Esophagus squamous epithelium (tissue), 4 donors: ENCODE results near the gene HIF1AN.

Experiments used
- POLR2A ChIP-seq, 4 donors: fragments of 450-650 bp; IDR thresholded peaks; one replicate each; pipeline ENCODE4 v1.6.1; 2017; ENCODE audit warnings: antibody characterized with exemption in 4 of 4, mild to moderate bottlenecking in 4 of 4, moderate library complexity in 3 of 4
- TF ChIP-seq, protein P1 (sequence below), 6 experiments: fragments of 450-650 bp in 4 of 6; fragments of 200-600 bp in 2 of 6; sonication (generic) in 2 of 6; IDR thresholded peaks; one replicate each; pipeline ENCODE4 v1.5.1; 2016 to 2019; ENCODE audit warnings: antibody characterized with exemption in 6 of 6, mild to moderate bottlenecking in 4 of 6, moderate library complexity in 4 of 6

DNA sequence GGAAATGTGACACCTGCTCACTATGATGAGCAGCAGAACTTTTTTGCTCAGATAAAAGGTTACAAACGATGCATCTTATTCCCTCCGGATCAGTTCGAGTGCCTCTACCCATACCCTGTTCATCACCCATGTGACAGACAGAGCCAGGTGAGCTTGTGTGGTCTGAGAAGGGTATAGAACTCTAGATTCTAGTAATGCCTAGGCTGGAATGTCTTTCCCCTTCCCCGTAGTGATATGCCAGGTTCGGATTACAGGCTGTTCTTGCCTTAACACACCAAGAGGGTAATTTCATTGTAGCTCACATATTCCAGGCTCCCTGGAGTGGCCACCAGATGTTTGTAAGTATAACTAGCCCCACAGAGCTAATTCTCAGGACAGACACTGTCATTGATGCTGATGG, 9.2 kb downstream of the HIF1AN start:
- TF ChIP-seq, protein P1, sequence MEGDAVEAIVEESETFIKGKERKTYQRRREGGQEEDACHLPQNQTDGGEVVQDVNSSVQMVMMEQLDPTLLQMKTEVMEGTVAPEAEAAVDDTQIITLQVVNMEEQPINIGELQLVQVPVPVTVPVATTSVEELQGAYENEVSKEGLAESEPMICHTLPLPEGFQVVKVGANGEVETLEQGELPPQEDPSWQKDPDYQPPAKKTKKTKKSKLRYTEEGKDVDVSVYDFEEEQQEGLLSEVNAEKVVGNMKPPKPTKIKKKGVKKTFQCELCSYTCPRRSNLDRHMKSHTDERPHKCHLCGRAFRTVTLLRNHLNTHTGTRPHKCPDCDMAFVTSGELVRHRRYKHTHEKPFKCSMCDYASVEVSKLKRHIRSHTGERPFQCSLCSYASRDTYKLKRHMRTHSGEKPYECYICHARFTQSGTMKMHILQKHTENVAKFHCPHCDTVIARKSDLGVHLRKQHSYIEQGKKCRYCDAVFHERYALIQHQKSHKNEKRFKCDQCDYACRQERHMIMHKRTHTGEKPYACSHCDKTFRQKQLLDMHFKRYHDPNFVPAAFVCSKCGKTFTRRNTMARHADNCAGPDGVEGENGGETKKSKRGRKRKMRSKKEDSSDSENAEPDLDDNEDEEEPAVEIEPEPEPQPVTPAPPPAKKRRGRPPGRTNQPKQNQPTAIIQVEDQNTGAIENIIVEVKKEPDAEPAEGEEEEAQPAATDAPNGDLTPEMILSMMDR (IDR thresholded peaks at IDR 0.05): no peak
- no peak for TF ChIP-seq POLR2A (IDR thresholded peaks at IDR 0.05)
